HG03280 (cell line): ENCODE data around the gene OR1E2.
"Not testable (repeated sequence)": the region's sequence is repeated elsewhere in the genome, so short reads cannot be mapped to it uniquely, and the experiment has no call there.

Experiments used
- ATAC-seq: cut with Tn5 transposase; IDR thresholded peaks from one replicate; pipeline ENCODE4 v1.9.1; 2021; ENCODE audit warnings: mild to moderate bottlenecking, moderate library complexity; ENCODE audit not compliant: unreplicated experiment

OR1E2 gene

DNA sequence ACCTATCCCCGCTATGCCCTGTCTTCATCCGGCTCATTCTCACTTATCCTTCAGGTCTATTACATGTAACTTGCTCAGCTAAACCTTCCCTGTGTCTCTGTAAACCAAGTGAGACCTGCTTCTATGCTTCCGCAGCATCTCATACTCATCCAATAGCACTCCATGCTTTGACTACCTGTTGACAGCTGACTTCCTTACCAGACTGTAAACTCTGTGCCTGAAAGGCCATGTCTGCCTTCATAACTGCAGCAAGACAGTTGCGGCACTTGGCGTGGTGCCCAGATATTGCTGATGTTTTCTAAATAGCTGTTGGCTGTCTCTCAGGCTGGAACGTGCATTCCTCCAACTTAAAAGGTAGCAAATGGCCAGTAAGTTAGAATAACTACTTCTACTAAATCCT lies 33.6 kb downstream of the OR1E2 start:
- no peak for ATAC-seq

- ATAC-seq: no peak
Observed at GRCh38 chr17:3398310-3398709, 35.3 kb downstream of the OR1E2 start, which contains the start of gene OR1E1. OR1E1 (minus strand) TSS chr17:3398410; CDS start chr17:3398410, 0 bp downstream.

GRCh38 chr17:3397801-3398200 lies 35.8 kb downstream of the OR1E2 start:
- not testable (repeated sequence) for ATAC-seq

DNA sequence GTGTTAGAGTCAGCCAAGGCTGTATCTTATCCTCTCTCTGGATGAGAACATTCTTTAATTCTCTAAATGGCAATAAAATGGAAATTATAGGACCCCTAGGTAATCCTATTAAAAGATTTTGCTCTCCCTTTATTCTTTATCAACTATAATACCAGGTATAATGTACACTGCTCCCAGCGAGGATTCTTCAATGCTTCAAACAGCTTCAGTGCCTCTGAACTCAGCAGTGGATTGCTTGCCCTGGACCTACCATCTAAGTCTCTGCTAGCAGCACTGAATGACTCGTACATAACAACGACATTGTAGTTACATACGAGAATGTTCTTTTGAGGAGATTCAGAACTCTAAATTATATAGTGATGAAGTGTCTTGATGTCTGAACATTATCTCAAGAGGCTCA lies 43.9 kb downstream of the OR1E2 start:
- no peak for ATAC-seq

- no peak for ATAC-seq
Observed at GRCh38 chr17:3385869-3386816, 47.5 kb downstream of the OR1E2 start, which contains the start of gene OR3A2. OR3A2 (minus strand) TSS chr17:3386308.
